Measurements from ENCODE around the gene SMS.

The SMS gene

DNA sequence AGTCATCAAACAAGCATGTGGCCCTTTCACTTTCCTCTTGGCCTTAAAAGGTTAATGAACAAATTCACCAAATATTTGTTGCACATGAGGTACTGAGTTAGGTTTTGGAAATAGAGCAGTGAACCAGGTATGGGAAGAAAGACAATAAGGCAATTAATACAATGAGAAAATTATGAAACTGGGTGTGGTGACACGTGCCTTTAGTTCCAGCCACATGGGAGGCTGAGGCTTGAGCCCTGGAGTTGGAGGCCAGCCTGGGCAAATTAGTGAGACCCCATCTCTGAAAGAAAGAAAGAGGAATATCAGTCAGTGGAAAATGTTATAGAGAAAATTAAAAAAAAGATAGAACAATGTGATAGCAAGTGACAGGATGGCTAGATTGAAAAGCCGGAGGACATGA is 99.7 kb downstream of the SMS start:
- DNase-seq: no peak

DNA sequence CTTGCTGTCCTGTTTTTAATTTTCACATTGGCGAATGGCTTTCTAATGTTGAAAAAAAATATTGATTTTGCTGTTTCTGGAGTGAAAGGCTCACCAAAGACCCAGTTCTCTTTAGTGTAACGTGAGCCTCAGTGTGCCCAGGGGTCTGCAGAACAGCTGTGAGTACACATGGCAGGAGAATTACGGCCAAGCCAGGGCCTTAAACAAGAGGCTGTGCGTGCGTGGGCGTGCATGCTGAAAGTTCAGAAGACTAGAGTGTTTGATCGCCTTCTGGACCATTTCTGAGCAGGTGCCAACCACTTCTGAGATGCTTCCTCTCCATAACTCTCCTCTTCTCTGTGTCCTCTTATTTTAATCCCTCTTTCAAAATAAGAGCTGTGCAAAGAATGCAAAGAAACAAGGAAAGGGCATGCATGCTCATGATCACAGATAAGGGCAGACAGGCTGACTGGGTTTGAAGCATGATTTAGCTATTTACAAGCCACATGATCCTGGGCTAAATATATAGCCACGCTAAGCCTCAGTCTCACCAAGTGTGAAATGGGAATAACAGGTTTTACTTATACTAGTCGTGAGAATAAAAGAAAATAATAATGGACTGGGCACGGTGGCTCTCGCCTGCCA is 101.5 kb downstream of the SMS start:
- DNase-seq: no peak

DNA sequence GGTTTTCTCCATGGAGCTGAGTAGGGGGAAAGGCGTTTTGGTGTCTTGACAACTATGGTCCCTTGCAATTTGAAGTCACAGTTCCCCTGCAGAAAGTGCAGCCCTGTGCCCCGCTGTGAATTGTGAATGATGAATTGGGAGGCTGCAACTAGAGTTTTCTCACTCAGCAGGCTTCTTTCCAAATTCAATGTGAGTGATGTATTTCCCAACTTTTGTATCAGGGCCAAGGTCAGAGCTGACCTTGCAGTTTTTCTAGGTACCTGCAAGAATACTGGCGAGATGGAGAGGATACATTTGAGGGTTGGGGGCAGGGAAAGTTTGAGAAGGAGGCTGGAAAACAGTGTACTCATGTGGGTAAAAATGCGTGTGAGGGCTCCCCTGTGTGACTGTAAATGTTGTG is 103.4 kb downstream of the SMS start:
- DNase-seq: no peak

Measured in inflammatory macrophage (primary cell).